Cardiac septum (tissue), 1 donor: ENCODE data around the gene NDUFC2. TPM values are rescaled to one million over a fixed set of nuclear protein-coding genes. Genes with fewer than 3 reads are reported as not detected.
A peak's percentile ranks its signal among the peaks of the same experiment; 100 is the strongest.
"Not testable (repeated sequence)": the region's sequence is repeated elsewhere in the genome, so short reads cannot be mapped to it uniquely, and the experiment has no call there.

ENCODE experiments used
- DNase-seq: peaks from one replicate; pipeline ENCODE4 v3.0.0-alpha.2; 2020; ENCODE audit warnings: low spot score
- intact Hi-C: fragments of 100-400 bp; cut with DNase I; formaldehyde crosslinking; loops from one replicate; pipeline ENCODE4 v1.14.0; 2022
- total RNA-seq: library from RNA; stranded (reverse); fragmentation: NEBNext Ultra II Directional; extraction: Animal tissue kit (Norgen Biotek cat#: 25700); gene quantifications from one replicate; pipeline ENCODE4 v1.2.1, GENCODE V29; 2021
- donor health status: DM: no; HTN: no; CAD: no.

Gene NDUFC2
- total RNA-seq, 1 donor from 2014 or later = 225 TPM

GRCh38 chr11:78081583-78081982 lies 1.9 kb upstream of the NDUFC2 start:
- intact Hi-C loops = loop anchor here (5.0 kb wide), 1 partner anchor 56 kb away; the partner anchor contains the start of gene ALG8
- DNase-seq = no peak

GRCh38 chr11:78080818-78081495 lies 1.3 kb upstream of the NDUFC2 start:
- intact Hi-C loops = loop anchor here (5.0 kb wide), 1 partner anchor 56 kb away; the partner anchor contains the start of gene ALG8
- no peak for DNase-seq

GRCh38 chr11:78080084-78080817 lies 589 bp upstream of the NDUFC2 start:
- intact Hi-C loops = loop anchor here (5.0 kb wide), 1 partner anchor 57 kb away; the partner anchor contains the start of gene ALG8

GRCh38 chr11:78078218-78079167 lies 1.2 kb downstream of the NDUFC2 start:
- DNase-seq = no peak
- intact Hi-C loops = no loop called here

More at GRCh38 chr11:78080084-78080817, 589 bp upstream of the NDUFC2 start:
- no peak for DNase-seq

- intact Hi-C loops, DNase-seq: not testable (repeated sequence)
These were observed 2.1 kb downstream of the NDUFC2 start for GRCh38 chr11:78077592-78077991.

- DNase-seq = no peak
- intact Hi-C loops = no loop called here
These were observed 2.8 kb downstream of the NDUFC2 start for GRCh38 chr11:78076733-78077403.

GRCh38 chr11:78074756-78075155 lies 4.9 kb downstream of the NDUFC2 start:
- intact Hi-C loops = no loop called here
- no peak for DNase-seq

- DNase-seq = no peak
- intact Hi-C loops = no loop called here
These were observed 7.2 kb downstream of the NDUFC2 start for GRCh38 chr11:78072455-78072854.

GRCh38 chr11:78071717-78072116 lies 7.9 kb downstream of the NDUFC2 start:
- DNase-seq = no peak
- intact Hi-C loops = no loop called here

GRCh38 chr11:78070621-78071020 lies 9.0 kb downstream of the NDUFC2 start:
- no peak for DNase-seq
- intact Hi-C loops = no loop called here

- DNase-seq = no peak
- intact Hi-C loops = no loop called here
These were observed 10.2 kb downstream of the NDUFC2 start for GRCh38 chr11:78069465-78069864.

- DNase-seq = no peak
- intact Hi-C loops = no loop called here
These were observed 12.0 kb downstream of the NDUFC2 start for GRCh38 chr11:78067704-78068103.

GRCh38 chr11:78066471-78066870 lies 13.2 kb downstream of the NDUFC2 start:
- intact Hi-C loops = no loop called here
- no peak for DNase-seq

- no peak for DNase-seq
- intact Hi-C loops = no loop called here
These were observed 14.5 kb downstream of the NDUFC2 start for GRCh38 chr11:78065203-78065602.

- no peak for DNase-seq
- intact Hi-C loops = no loop called here
These were observed 16.1 kb downstream of the NDUFC2 start, which contains the start of gene THRSP for GRCh38 chr11:78063440-78064181. Gene THRSP, plus strand, starts transcription at chr11:78063861. Its CDS starts 21 bp downstream, at chr11:78063882.

- no peak for DNase-seq
- intact Hi-C loops = no loop called here
These were observed 17.0 kb downstream of the NDUFC2 start for GRCh38 chr11:78062671-78063070.

- DNase-seq = no peak
- intact Hi-C loops = no loop called here
These were observed 17.7 kb downstream of the NDUFC2 start for GRCh38 chr11:78061921-78062311.

GRCh38 chr11:78061088-78061920 lies 18.4 kb downstream of the NDUFC2 start:
- intact Hi-C loops = no loop called here
- DNase-seq = peak; percentile 78
